SK-N-MC (cell line): ENCODE data around the gene NCOA3.
"Not testable (repeated sequence)": the region's sequence is repeated elsewhere in the genome, so short reads cannot be mapped to it uniquely, and the experiment has no call there.

Experiments
- DNase-seq: peaks from one replicate; pipeline ENCODE4 v3.0.0-alpha.2; 2011; ENCODE audit warnings: low read depth, low spot score
- H3K27ac ChIP-seq: fragments of 200-600 bp; sonication (generic); 2 replicates; pipeline ENCODE4 v1.5.1; 2016; ENCODE audit warnings: mixed run types
- H3K36me3 ChIP-seq: fragments of 200-600 bp; sonication (generic); 2 replicates; pipeline ENCODE4 v1.6.1; 2017; ENCODE audit warnings: antibody characterized with exemption, low read length, mixed read lengths; ENCODE audit not compliant: insufficient read depth
- H3K4me3 ChIP-seq: fragments of 200-600 bp; sonication (generic); 2 replicates; pipeline ENCODE4 v1.5.1; 2016
- H3K9ac ChIP-seq: fragments of 200-600 bp; sonication (generic); 2 replicates; pipeline ENCODE4 v1.8.0; 2017; ENCODE audit warnings: mixed run types, mixed read lengths; ENCODE audit not compliant: insufficient read length
- H3K9me3 ChIP-seq: fragments of 200-600 bp; sonication (generic); 2 replicates; pipeline ENCODE4 v1.6.1; 2017; ENCODE audit warnings: low read depth, mild to moderate bottlenecking, antibody characterized with exemption, low read length, moderate library complexity, mixed read lengths
- EZH2 ChIP-seq: fragments of 200-600 bp; sonication (generic); IDR thresholded peaks from one replicate; pipeline ENCODE4 v1.6.1; 2017; ENCODE audit warnings: antibody characterized with exemption
- FOXP2 ChIP-seq: optimal IDR thresholded peaks from 2 replicates; pipeline ENCODE3; 2011; ENCODE audit warnings: mild to moderate bottlenecking, moderate library complexity; ENCODE audit not compliant: insufficient read depth; ENCODE audit errors: extremely low read length, control extremely low read depth
- POLR2AphosphoS5 ChIP-seq: IDR thresholded peaks from 2 replicates; pipeline ENCODE4 v1.6.1; 2012; ENCODE audit warnings: mild to moderate bottlenecking, low read depth, low read length, borderline replicate concordance

Gene NCOA3

GRCh38 chr20:47506850-47507249, 5.2 kb downstream of the NCOA3 start:
- Histone ChIP-seq H3K4me3 (no peak overlapping the region), H3K36me3 (no peaks in the 10 kb centered on the region), H3K9ac (no peak overlapping the region), H3K9me3 (no peaks in the 10 kb centered on the region), H3K27ac (no peak overlapping the region)
- TF ChIP-seq FOXP2, result no peak
- TF ChIP-seq POLR2AphosphoS5, result no peak
- no peak for TF ChIP-seq EZH2
- no peak for DNase-seq

DNA sequence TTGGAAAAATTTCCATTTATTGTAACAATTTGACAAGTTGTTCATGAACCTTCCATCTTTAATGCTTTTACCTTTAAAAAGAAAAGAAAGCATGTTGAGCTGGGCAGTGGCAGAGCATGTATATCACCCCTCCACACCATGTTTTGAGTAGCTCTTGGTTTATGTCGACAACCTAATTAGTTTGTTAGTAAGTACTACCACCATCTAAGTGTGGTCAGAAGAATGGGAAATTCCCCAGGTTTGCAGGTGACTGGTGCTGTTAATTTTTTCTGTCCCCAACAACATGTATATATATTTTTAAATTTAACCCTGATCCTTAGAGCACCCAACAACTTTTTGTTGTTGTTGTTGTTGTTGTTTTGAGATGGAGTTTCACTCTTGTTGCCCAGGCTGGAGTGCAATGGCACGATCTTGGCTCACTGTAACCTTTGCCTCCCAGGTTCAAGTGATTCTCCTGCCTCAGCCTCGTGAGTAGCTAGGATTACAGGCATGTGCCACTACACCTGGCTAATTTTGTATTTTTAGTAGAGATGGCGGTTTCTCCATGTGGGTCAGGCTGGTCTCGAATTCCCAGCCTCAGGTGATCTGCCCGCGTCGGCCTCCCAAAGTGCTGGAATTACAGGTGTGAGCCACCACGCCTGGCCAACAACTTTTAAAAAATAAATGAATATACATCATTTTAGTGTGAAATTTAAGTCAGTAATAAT, 5.7 kb downstream of the NCOA3 start:
- H3K4me3 ChIP-seq, DNase-seq, H3K9ac ChIP-seq, H3K27ac ChIP-seq, H3K9me3 ChIP-seq, H3K36me3 ChIP-seq: not testable (repeated sequence)

GRCh38 chr20:47508278-47508677, 6.6 kb downstream of the NCOA3 start:
- Histone ChIP-seq H3K4me3 (no peak overlapping the region), H3K9ac (no peak overlapping the region), H3K27ac (no peak overlapping the region; the same call in 1 of the 2 replicates), H3K9me3 (no peaks in the 10 kb centered on the region), H3K36me3 (no peaks in the 10 kb centered on the region)
- DNase-seq, result no peak
- no peak for TF ChIP-seq EZH2
- no peak for TF ChIP-seq POLR2AphosphoS5
- no peak for TF ChIP-seq FOXP2

- Histone ChIP-seq H3K4me3 (no peak overlapping the region), H3K27ac (no peak overlapping the region), H3K9ac (no peak overlapping the region), H3K9me3 (no peaks in the 10 kb centered on the region), H3K36me3 (no peaks in the 10 kb centered on the region)
- TF ChIP-seq POLR2AphosphoS5, result no peak
- TF ChIP-seq FOXP2, result no peak
- TF ChIP-seq EZH2, result no peak
- no peak for DNase-seq
These were observed 7.5 kb downstream of the NCOA3 start for GRCh38 chr20:47509104-47509661.

GRCh38 chr20:47509685-47510084, 8.0 kb downstream of the NCOA3 start:
- TF ChIP-seq EZH2 (no peak), FOXP2 (no peak), POLR2AphosphoS5 (no peak)
- Histone ChIP-seq H3K36me3 (no peaks in the 10 kb centered on the region), H3K9me3 (no peaks in the 10 kb centered on the region), H3K9ac (no peak overlapping the region), H3K27ac (no peak overlapping the region), H3K4me3 (no peak overlapping the region)
- DNase-seq, result no peak

DNA sequence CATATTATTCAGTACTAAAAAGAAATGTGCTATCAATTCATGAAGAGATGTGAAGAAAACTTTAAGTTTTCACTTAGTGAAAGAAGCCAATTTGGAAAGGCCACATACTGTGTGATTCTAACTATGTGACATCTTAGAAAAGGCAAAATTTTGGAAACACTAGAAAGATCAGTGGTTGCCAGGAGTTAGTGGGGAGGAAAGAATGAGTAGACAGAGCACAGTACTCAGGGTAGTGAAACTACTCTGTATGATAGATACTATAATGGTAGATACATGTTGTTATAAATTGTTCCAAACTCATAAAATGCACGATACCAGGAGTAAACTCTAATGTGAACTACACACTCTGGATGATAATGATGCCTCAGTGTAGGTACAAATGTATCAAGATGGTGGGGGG, 14.2 kb downstream of the NCOA3 start:
- no peak overlapping the region for H3K4me3 ChIP-seq
- H3K9me3 ChIP-seq, result no peaks in the 10 kb centered on the region
- no peak overlapping the region for H3K27ac ChIP-seq
- DNase-seq, result no peak
- H3K9ac ChIP-seq, result no peak overlapping the region
- H3K36me3 ChIP-seq, result peaks cover 5% of the 10 kb centered on the region; the same call in 1 of the 2 replicates
- TF ChIP-seq EZH2, result no peak
- no peak for TF ChIP-seq POLR2AphosphoS5
- TF ChIP-seq FOXP2, result no peak

DNA sequence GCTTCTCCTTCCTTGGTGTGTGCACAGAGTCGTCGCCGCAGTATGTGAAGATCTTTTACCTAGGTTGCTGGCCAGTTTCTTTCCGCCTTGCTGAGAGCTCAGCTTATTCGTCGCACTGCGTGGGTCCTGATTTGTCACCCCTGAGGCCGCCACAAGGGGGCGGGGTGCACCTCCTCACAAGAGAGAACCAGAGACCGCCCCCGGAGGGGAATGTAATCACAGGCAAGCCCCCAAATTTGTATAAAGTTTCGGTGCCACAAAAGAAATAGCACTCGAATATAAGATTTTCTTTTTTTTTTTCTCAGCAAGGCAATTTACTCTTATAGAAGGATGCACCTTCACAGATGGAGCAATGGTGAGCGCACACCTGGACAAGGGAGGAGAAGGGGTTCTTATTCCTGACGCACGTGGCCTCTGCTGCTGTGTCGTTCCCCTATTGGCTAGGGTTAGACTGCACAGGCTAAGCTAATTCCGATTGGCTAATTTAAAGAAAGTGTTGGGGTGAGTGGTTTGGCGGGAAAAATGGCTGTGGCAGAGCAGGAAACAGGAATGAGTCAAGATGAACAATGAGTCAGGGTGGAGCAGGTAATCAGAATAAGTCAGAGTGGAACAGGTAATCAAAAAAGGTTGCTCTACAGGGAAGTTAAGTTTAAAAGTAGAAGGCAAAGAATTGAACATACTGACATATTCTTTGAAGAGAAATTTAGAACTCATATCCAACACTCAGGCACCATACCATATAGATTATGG, 19.5 kb downstream of the NCOA3 start:
- no peaks in the 10 kb centered on the region for H3K9me3 ChIP-seq
- H3K36me3 ChIP-seq, result peaks cover 11% of the 10 kb centered on the region; the same call in 1 of the 2 replicates
- H3K4me3 ChIP-seq, result no peak overlapping the region
- H3K9ac ChIP-seq, result no peak overlapping the region
- no peak overlapping the region for H3K27ac ChIP-seq
- DNase-seq, result no peak
- TF ChIP-seq EZH2 (no peak), POLR2AphosphoS5 (no peak), FOXP2 (no peak)

GRCh38 chr20:47524015-47524784, 22.5 kb downstream of the NCOA3 start:
- Histone ChIP-seq H3K9me3 (no peaks in the 10 kb centered on the region), H3K9ac (peak overlapping the region; percentile 55), H3K27ac (peak overlapping the region; percentile 83), H3K4me3 (peak overlapping the region; percentile 7; the same call in 1 of the 2 replicates), H3K36me3 (peaks cover 11% of the 10 kb centered on the region; the same call in 1 of the 2 replicates)
- DNase-seq, result no peak
- TF ChIP-seq EZH2 (no peak), POLR2AphosphoS5 (no peak), FOXP2 (no peak)
